ENCODE results near the gene AIF1L.

The AIF1L gene

GRCh38 chr9:131087354-131087893 is 8.9 kb upstream of the AIF1L start:
- Histone ChIP-seq H3K27me3 (ENCODE audit: insufficient read depth, low read depth) (peaks cover 37% of the 10 kb centered on the region; the same call in 1 of the 2 replicates), H3K27ac (no peak overlapping the region), H3K79me2 (ENCODE audit: insufficient read depth, low read depth) (no peaks in the 10 kb centered on the region), H3K4me1 (ENCODE audit: low read depth, poor library complexity, severe bottlenecking) (no peaks in the 10 kb centered on the region), H3K4me2 (no peak overlapping the region), H3K4me3 (IDR thresholded peaks at IDR 0.05; ENCODE audit: insufficient read depth, low read depth, low read length) (no peak overlapping the region), H3K9ac (no peak overlapping the region), H4K20me1 (ENCODE audit: insufficient read depth) (no peaks in the 10 kb centered on the region), H3K36me3 (ENCODE audit: insufficient read depth) (no peaks in the 10 kb centered on the region), H2AFZ (ENCODE audit: low read depth) (no peak overlapping the region)
- TF ChIP-seq CTCF (conservative IDR thresholded peaks at IDR 0.05; ENCODE audit: low read depth, low read length): no peak

- Histone ChIP-seq H3K27me3 (ENCODE audit: insufficient read depth, low read depth) (peaks cover 27% of the 10 kb centered on the region), H3K9ac (no peak overlapping the region), H4K20me1 (ENCODE audit: insufficient read depth) (no peaks in the 10 kb centered on the region), H3K36me3 (ENCODE audit: insufficient read depth) (no peaks in the 10 kb centered on the region), H3K79me2 (ENCODE audit: insufficient read depth, low read depth) (no peaks in the 10 kb centered on the region), H2AFZ (ENCODE audit: low read depth) (no peak overlapping the region), H3K4me2 (no peak overlapping the region), H3K27ac (no peak overlapping the region), H3K4me1 (ENCODE audit: low read depth, poor library complexity, severe bottlenecking) (no peaks in the 10 kb centered on the region), H3K4me3 (IDR thresholded peaks at IDR 0.05; ENCODE audit: insufficient read depth, low read depth, low read length) (no peak overlapping the region)
- TF ChIP-seq CTCF (conservative IDR thresholded peaks at IDR 0.05; ENCODE audit: low read depth, low read length): no peak
Observed at GRCh38 chr9:131090025-131090787, 6.1 kb upstream of the AIF1L start.

DNA sequence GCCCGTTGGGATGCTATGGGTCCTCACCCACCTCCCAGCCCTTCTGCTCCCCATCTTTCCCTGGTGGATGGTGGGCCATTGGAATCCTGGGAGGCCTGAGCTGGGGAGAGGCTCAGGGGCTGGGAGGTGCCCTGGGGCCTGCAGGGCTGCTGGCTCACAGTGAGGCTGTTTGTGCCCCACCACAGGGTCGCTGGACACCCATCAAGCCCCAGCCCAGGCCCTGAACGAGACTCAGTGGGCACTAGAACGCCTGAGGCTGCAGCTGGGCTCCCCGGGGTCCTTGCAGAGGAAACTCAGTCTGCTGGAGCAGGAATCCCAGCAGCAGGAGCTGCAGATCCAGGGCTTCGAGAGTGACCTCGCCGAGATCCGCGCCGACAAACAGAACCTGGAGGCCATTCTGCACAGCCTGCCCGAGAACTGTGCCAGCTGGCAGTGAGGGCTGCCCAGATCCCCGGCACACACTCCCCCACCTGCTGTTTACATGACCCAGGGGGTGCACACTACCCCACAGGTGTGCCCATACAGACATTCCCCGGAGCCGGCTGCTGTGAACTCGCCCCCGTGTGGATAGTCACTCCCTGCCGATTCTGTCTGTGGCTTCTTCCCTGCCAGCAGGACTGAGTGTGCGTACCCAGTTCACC is 4.9 kb upstream of the AIF1L start:
- H3K4me1 ChIP-seq (ENCODE audit: low read depth, poor library complexity, severe bottlenecking): no peaks in the 10 kb centered on the region
- no peaks in the 10 kb centered on the region for H3K36me3 ChIP-seq (ENCODE audit: insufficient read depth)
- H3K27me3 ChIP-seq (ENCODE audit: insufficient read depth, low read depth): peaks cover 25% of the 10 kb centered on the region
- no peak overlapping the region for H2AFZ ChIP-seq (ENCODE audit: low read depth)
- H3K27ac ChIP-seq: no peak overlapping the region
- H3K4me2 ChIP-seq: no peak overlapping the region
- no peak for TF ChIP-seq CTCF (conservative IDR thresholded peaks at IDR 0.05; ENCODE audit: low read depth, low read length)
- H3K4me3 ChIP-seq (IDR thresholded peaks at IDR 0.05; ENCODE audit: insufficient read depth, low read depth, low read length): no peak overlapping the region
- H3K9ac ChIP-seq: no peak overlapping the region
- H3K79me2 ChIP-seq (ENCODE audit: insufficient read depth, low read depth): no peaks in the 10 kb centered on the region
- no peaks in the 10 kb centered on the region for H4K20me1 ChIP-seq (ENCODE audit: insufficient read depth)

DNA sequence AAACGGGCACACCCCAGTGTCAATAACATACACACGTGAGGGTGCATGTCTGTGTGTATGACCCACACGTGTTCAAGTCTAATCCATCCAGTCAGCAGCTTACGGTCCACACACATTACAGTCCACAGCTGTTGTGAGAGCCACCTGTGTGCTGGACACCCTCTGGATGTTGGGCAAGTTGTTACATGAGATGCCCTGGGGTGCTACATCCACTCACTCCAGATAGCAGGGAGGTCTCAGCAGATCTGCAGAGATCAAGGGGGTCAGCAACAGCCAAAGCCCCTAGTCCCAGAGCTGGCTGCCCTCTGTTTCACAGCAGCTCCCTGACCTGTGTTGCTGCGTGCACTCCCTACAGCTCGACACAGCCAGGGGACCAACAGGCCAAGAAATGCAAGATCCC is 4.3 kb upstream of the AIF1L start:
- Histone ChIP-seq H3K9ac (no peak overlapping the region), H3K4me3 (IDR thresholded peaks at IDR 0.05; ENCODE audit: insufficient read depth, low read depth, low read length) (no peak overlapping the region), H3K79me2 (ENCODE audit: insufficient read depth, low read depth) (no peaks in the 10 kb centered on the region), H3K27me3 (ENCODE audit: insufficient read depth, low read depth) (peaks cover 20% of the 10 kb centered on the region), H3K27ac (no peak overlapping the region), H2AFZ (ENCODE audit: low read depth) (no peak overlapping the region), H3K36me3 (ENCODE audit: insufficient read depth) (no peaks in the 10 kb centered on the region), H4K20me1 (ENCODE audit: insufficient read depth) (no peaks in the 10 kb centered on the region), H3K4me2 (no peak overlapping the region), H3K4me1 (ENCODE audit: low read depth, poor library complexity, severe bottlenecking) (no peaks in the 10 kb centered on the region)
- TF ChIP-seq CTCF (conservative IDR thresholded peaks at IDR 0.05; ENCODE audit: low read depth, low read length): no peak

Measured in KMS-11 (cell line).